ENCODE measurements around the gene WDR20.

GRCh38 chr14:102159841-102160240 lies 20.1 kb downstream of the WDR20 start:
- TF ChIP-seq CTCF (IDR thresholded peaks at IDR 0.05; ENCODE audit: low read depth, low read length, poor library complexity, severe bottlenecking) = no peak
- TF ChIP-seq EZH2phosphoT487 (IDR thresholded peaks at IDR 0.05; ENCODE audit: borderline replicate concordance, low read length) = no peak
